Liver (tissue), 9 donors: Measurements from ENCODE around the gene ABCC5. TPM values are rescaled to one million over a fixed set of nuclear protein-coding genes. Genes with fewer than 3 reads are reported as not detected.

Source experiments
- DNase-seq: peaks from one replicate; pipeline ENCODE4 v3.0.0-alpha.2; 2017; ENCODE audit warnings: low spot score
- H3K27ac ChIP-seq, 2 donors: one replicate each; pipeline ENCODE4 v1.7.0; 2013; ENCODE audit warnings: inconsistent platforms in 2 of 2, low read length in 2 of 2, control low read depth in 1 of 2, low read depth in 1 of 2, mild to moderate bottlenecking in 1 of 2
- H3K27me3 ChIP-seq, 4 donors: one replicate each; pipeline versions ENCODE4 v1.6.1 to v1.7.0; 2013; ENCODE audit warnings: low read length in 3 of 4, inconsistent platforms in 1 of 4, mild to moderate bottlenecking in 1 of 4, moderate library complexity in 1 of 4; ENCODE audit not compliant: control insufficient read depth in 4 of 4, insufficient read depth in 4 of 4
- H3K36me3 ChIP-seq, 4 donors: one replicate each; pipeline versions ENCODE4 v1.6.1 to v1.7.0; 2013; ENCODE audit warnings: low read length in 3 of 4, mild to moderate bottlenecking in 3 of 4, low read depth in 1 of 4, moderate library complexity in 1 of 4; ENCODE audit not compliant: control insufficient read depth in 4 of 4, insufficient read depth in 3 of 4
- H3K4me1 ChIP-seq, 4 donors: one replicate each; pipeline versions ENCODE4 v1.6.1 to v1.7.0; 2013; ENCODE audit warnings: low read length in 3 of 4, mild to moderate bottlenecking in 3 of 4, moderate library complexity in 1 of 4; ENCODE audit not compliant: control insufficient read depth in 4 of 4, insufficient read depth in 4 of 4
- H3K4me3 ChIP-seq, 3 donors: one replicate each; pipeline versions ENCODE4 v1.6.1 to v1.7.0; 2013; ENCODE audit warnings: low read length in 3 of 3, control low read depth in 1 of 3, low read depth in 1 of 3, mild to moderate bottlenecking in 1 of 3
- H3K9ac ChIP-seq, 2 donors: one replicate each; pipeline ENCODE4 v1.7.0; 2013; ENCODE audit warnings: low read length in 2 of 2, mild to moderate bottlenecking in 2 of 2, moderate library complexity in 2 of 2, control low read depth in 1 of 2, low read depth in 1 of 2
- H3K9me3 ChIP-seq, 4 donors: one replicate each; pipeline versions ENCODE4 v1.6.1 to v1.7.0; 2013; ENCODE audit warnings: low read length in 3 of 4; ENCODE audit not compliant: control insufficient read depth in 4 of 4
- ATF3 ChIP-seq: IDR thresholded peaks from 2 replicates; pipeline ENCODE4 v1.6.1; 2016; ENCODE audit warnings: antibody characterized with exemption
- EGR1 ChIP-seq, 2 donors: IDR thresholded peaks; 2 replicates each; pipeline ENCODE4 v1.6.1; 2016 to 2018; ENCODE audit warnings: antibody characterized with exemption in 2 of 2, low read depth in 2 of 2
- FOXA2 ChIP-seq: IDR thresholded peaks from 2 replicates; pipeline ENCODE4 v1.6.1; 2016; ENCODE audit warnings: antibody characterized with exemption
- GABPA ChIP-seq, 2 donors: IDR thresholded peaks in 1 of 2; conservative IDR thresholded peaks in 1 of 2; 2 replicates each; pipeline ENCODE4 v1.6.1; 2016; ENCODE audit warnings: antibody characterized with exemption in 2 of 2, mild to moderate bottlenecking in 1 of 2, moderate library complexity in 1 of 2
- HNF4A ChIP-seq, 2 donors: conservative IDR thresholded peaks; 2 replicates each; pipeline ENCODE4 v1.6.1; 2016; ENCODE audit warnings: antibody characterized with exemption in 2 of 2, mild to moderate bottlenecking in 2 of 2
- JUND ChIP-seq, 2 donors: IDR thresholded peaks; 2 replicates each; pipeline ENCODE4 v1.6.1; 2016; ENCODE audit warnings: antibody characterized with exemption in 2 of 2
- MAX ChIP-seq: IDR thresholded peaks from 2 replicates; pipeline ENCODE4 v1.6.1; 2016; ENCODE audit warnings: antibody characterized with exemption
- RAD21 ChIP-seq, 2 donors: IDR thresholded peaks; 2 replicates each; pipeline ENCODE4 v1.6.1; 2016; ENCODE audit warnings: antibody characterized with exemption in 2 of 2, mild to moderate bottlenecking in 2 of 2
- RXRA ChIP-seq, 2 donors: IDR thresholded peaks; 2 replicates each; pipeline ENCODE4 v1.6.1; 2017 to 2018; ENCODE audit warnings: antibody characterized with exemption in 2 of 2, mild to moderate bottlenecking in 1 of 2
- YY1 ChIP-seq: IDR thresholded peaks from 2 replicates; pipeline ENCODE4 v1.6.1; 2016; ENCODE audit warnings: antibody characterized with exemption, mild to moderate bottlenecking
- WGBS: extraction: QIAGEN DNeasy Blood & Tissue Kit; methylation state at CpG from one replicate; pipeline ENCODE4 v1.1.7; 2013; 5-methylcytosine and 5-hydroxymethylcytosine counted together
- polyA plus RNA-seq, 2 donors: library from polyadenylated mRNA; stranded (reverse) in 1 of 2; unstranded in 1 of 2; fragments of 200-250 nt in 1 of 2; fragments of >200 nt in 1 of 2; fragmentation: Nextera tagmentation in 1 of 2; extraction: Ambion mirVana in 1 of 2; gene quantifications; one replicate each; pipeline versions ENCODE4 v1.2.1 to v1.2.3, GENCODE V29; 2013 to 2015
- total RNA-seq, 2 donors: library from RNA; depleted of rRNA; stranded (reverse); fragments of >200 nt; gene quantifications; one replicate each; pipeline ENCODE4 v1.2.3, GENCODE V29; 2014
- TF ChIP-seq, protein P1 (sequence below): fragments of 150-350 bp; IDR thresholded peaks from 2 replicates; pipeline ENCODE4 v1.5.1; 2017; ENCODE audit warnings: improper control_type of control experiment, low read depth, low read length; ENCODE audit not compliant: missing input control
- TF ChIP-seq, protein P2 (sequence below): IDR thresholded peaks from 2 replicates; pipeline ENCODE4 v1.6.1; 2016; ENCODE audit warnings: antibody characterized with exemption, mild to moderate bottlenecking
- donor health status: healthy.
- donor health status: healthy.
- donor health status: healthy.
- donor health status: healthy.
- donor health status: healthy.

ABCC5 gene
- total and polyA plus RNA-seq, 4 donors = 2.8 to 35.7 (median 8.1) TPM

DNA sequence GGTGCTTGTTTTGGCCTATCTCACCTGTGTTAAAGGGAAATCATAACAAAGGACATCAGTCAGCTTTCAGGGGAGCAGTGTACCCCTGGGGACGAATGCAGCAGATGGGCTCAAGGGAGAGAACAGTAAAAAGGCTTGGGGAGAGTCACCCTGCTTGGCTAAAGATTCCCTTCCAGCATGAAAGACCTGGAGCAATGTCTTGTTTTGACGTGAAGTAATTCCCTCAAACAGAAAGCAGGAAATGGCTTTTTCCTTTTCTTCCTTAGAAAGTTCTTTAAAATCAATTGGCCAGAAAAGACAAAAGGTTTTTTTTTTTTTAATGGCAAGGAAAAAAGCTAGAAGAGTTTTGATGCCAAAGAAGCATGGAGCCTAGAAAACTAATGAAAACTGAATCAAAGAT, 76.5 kb downstream of the ABCC5 start:
- Histone ChIP-seq H3K36me3 (peaks cover 0 to 10% (median 4%) of the 10 kb centered on the region in 4 donors), H3K9me3 (no peaks in the 10 kb centered on the region), H3K4me3 (no peak overlapping the region), H3K27ac (no peak overlapping the region), H3K4me1 (no peaks in the 10 kb centered on the region), H3K27me3 (no peaks in the 10 kb centered on the region), H3K9ac (no peak overlapping the region)
- WGBS = 78% methylated on average over 2 of the region's 2 CpGs
- no peak for TF ChIP-seq RAD21 (IDR thresholded peaks at IDR 0.05)
- no peak for TF ChIP-seq FOXA2
- TF ChIP-seq, protein P1, sequence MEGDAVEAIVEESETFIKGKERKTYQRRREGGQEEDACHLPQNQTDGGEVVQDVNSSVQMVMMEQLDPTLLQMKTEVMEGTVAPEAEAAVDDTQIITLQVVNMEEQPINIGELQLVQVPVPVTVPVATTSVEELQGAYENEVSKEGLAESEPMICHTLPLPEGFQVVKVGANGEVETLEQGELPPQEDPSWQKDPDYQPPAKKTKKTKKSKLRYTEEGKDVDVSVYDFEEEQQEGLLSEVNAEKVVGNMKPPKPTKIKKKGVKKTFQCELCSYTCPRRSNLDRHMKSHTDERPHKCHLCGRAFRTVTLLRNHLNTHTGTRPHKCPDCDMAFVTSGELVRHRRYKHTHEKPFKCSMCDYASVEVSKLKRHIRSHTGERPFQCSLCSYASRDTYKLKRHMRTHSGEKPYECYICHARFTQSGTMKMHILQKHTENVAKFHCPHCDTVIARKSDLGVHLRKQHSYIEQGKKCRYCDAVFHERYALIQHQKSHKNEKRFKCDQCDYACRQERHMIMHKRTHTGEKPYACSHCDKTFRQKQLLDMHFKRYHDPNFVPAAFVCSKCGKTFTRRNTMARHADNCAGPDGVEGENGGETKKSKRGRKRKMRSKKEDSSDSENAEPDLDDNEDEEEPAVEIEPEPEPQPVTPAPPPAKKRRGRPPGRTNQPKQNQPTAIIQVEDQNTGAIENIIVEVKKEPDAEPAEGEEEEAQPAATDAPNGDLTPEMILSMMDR = no peak
- TF ChIP-seq, protein P2, sequence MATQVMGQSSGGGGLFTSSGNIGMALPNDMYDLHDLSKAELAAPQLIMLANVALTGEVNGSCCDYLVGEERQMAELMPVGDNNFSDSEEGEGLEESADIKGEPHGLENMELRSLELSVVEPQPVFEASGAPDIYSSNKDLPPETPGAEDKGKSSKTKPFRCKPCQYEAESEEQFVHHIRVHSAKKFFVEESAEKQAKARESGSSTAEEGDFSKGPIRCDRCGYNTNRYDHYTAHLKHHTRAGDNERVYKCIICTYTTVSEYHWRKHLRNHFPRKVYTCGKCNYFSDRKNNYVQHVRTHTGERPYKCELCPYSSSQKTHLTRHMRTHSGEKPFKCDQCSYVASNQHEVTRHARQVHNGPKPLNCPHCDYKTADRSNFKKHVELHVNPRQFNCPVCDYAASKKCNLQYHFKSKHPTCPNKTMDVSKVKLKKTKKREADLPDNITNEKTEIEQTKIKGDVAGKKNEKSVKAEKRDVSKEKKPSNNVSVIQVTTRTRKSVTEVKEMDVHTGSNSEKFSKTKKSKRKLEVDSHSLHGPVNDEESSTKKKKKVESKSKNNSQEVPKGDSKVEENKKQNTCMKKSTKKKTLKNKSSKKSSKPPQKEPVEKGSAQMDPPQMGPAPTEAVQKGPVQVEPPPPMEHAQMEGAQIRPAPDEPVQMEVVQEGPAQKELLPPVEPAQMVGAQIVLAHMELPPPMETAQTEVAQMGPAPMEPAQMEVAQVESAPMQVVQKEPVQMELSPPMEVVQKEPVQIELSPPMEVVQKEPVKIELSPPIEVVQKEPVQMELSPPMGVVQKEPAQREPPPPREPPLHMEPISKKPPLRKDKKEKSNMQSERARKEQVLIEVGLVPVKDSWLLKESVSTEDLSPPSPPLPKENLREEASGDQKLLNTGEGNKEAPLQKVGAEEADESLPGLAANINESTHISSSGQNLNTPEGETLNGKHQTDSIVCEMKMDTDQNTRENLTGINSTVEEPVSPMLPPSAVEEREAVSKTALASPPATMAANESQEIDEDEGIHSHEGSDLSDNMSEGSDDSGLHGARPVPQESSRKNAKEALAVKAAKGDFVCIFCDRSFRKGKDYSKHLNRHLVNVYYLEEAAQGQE = no peak
- no peak for TF ChIP-seq GABPA (IDR thresholded peaks at IDR 0.05 in 1 of 2, conservative IDR thresholded peaks at IDR 0.05 in 1 of 2)
- no peak for TF ChIP-seq RXRA (IDR thresholded peaks at IDR 0.05)
- no peak for TF ChIP-seq YY1
- no peak for TF ChIP-seq MAX
- no peak for TF ChIP-seq HNF4A (conservative IDR thresholded peaks at IDR 0.05)
- no peak for TF ChIP-seq JUND (IDR thresholded peaks at IDR 0.05)
- DNase-seq = no peak

GRCh38 chr3:183937601-183938286, 79.9 kb downstream of the ABCC5 start:
- Histone ChIP-seq H3K9me3 (no peaks in the 10 kb centered on the region), H3K27ac (no peak overlapping the region), H3K36me3 (peaks cover 0 to 5% (median 0%) of the 10 kb centered on the region in 4 donors), H3K27me3 (no peaks in the 10 kb centered on the region), H3K4me1 (peaks cover 0 to 7% (median 2%) of the 10 kb centered on the region in 4 donors), H3K9ac (no peak overlapping the region), H3K4me3 (no peak overlapping the region)
- WGBS = 97% methylated on average over 10 of the region's 10 CpGs
- TF ChIP-seq ATF3 (no peak), HNF4A (conservative IDR thresholded peaks at IDR 0.05) (no peak), YY1 (no peak), EGR1 (IDR thresholded peaks at IDR 0.05; ENCODE audit: low read depth in 2 of 2) (no peak), MAX (no peak)
- DNase-seq = no peak
